Upper lobe of left lung (tissue), 6 donors: Measurements from ENCODE around the gene NPC1. TPM values are rescaled to one million over a fixed set of nuclear protein-coding genes. Genes with fewer than 3 reads are reported as not detected.
"Not testable (repeated sequence)": the region's sequence is repeated elsewhere in the genome, so short reads cannot be mapped to it uniquely, and the experiment has no call there.

Experiments used
- ATAC-seq, 2 donors: fragments of 200-7000 bp; cut with Tn5 transposase; one replicate each; pipeline ENCODE4 v1.9.1; 2022; ENCODE audit warnings: mild to moderate bottlenecking in 2 of 2, moderate library complexity in 2 of 2; ENCODE audit not compliant: low FRiP score in 2 of 2
- DNase-seq, 2 donors: peaks; one replicate each; pipeline ENCODE4 v3.0.0-alpha.2; 2019 to 2020
- H3K27ac ChIP-seq, 4 donors: fragments of 200-600 bp; sonication (generic); one replicate each; pipeline ENCODE4 v1.5.1; 2016 to 2019
- H3K27me3 ChIP-seq, 4 donors: fragments of 200-600 bp; sonication (generic); one replicate each; pipeline ENCODE4 v1.5.1; 2017 to 2019
- H3K36me3 ChIP-seq, 4 donors: fragments of 200-600 bp; sonication (generic); one replicate each; pipeline ENCODE4 v1.5.1; 2016 to 2019
- H3K4me1 ChIP-seq, 4 donors: fragments of 200-600 bp; sonication (generic); one replicate each; pipeline ENCODE4 v1.5.1; 2018 to 2019
- H3K4me3 ChIP-seq, 4 donors: fragments of 200-600 bp; sonication (generic); one replicate each; pipeline ENCODE4 v1.5.1; 2017 to 2019; ENCODE audit warnings: mild to moderate bottlenecking in 2 of 4, moderate library complexity in 1 of 4
- H3K9me3 ChIP-seq, 4 donors: fragments of 200-600 bp; sonication (generic); one replicate each; pipeline ENCODE4 v1.5.1; 2018 to 2019
- EP300 ChIP-seq, 4 donors: sonication (generic); formaldehyde crosslinking; IDR thresholded peaks; one replicate each; pipeline ENCODE4 v1.5.1; 2017; ENCODE audit warnings: antibody characterized with exemption in 4 of 4, control low read depth in 2 of 4
- POLR2A ChIP-seq, 4 donors: fragments of 450-650 bp; IDR thresholded peaks; one replicate each; pipeline ENCODE4 v1.5.1; 2016 to 2017; ENCODE audit warnings: antibody characterized with exemption in 4 of 4, mild to moderate bottlenecking in 2 of 4
- POLR2AphosphoS5 ChIP-seq, 2 donors: sonication (generic); formaldehyde crosslinking; IDR thresholded peaks; one replicate each; pipeline ENCODE4 v1.5.1; 2017; ENCODE audit warnings: antibody characterized with exemption in 2 of 2
- WGBS, 2 donors: methylation state at CpG; one replicate each; pipeline ENCODE4 v1.1.5; 2017 to 2018; 5-methylcytosine and 5-hydroxymethylcytosine counted together
- total RNA-seq, 6 donors: library from RNA; depleted of rRNA in 4 of 6; stranded (reverse); fragments of >200 nt in 4 of 6; gene quantifications; one replicate each; pipeline versions ENCODE4 v1.1.0 to v1.2.1, GENCODE V29; 2016 to 2021
- TF ChIP-seq, protein P1 (sequence below), 6 experiments: fragments of 450-650 bp in 4 of 6; fragments of 200-600 bp in 2 of 6; sonication (generic) in 2 of 6; IDR thresholded peaks; one replicate each; pipeline ENCODE4 v1.5.1; 2016 to 2019; ENCODE audit warnings: antibody characterized with exemption in 6 of 6
- donor health status: DM: no; HTN: no; CAD: no; lungs with moderate emphysema.
- donor health status: DM: no; HTN: yes; CAD: no; lungs with severe emphysema.

NPC1 gene
- total RNA-seq, 6 donors from 2014 or later: 117 to 437 (median 167) TPM

- Histone ChIP-seq H3K27ac (no peak overlapping the region), H3K4me3 (no peak overlapping the region), H3K9me3 (no peaks in the 10 kb centered on the region), H3K27me3 (no peaks in the 10 kb centered on the region), H3K4me1 (peaks cover 0 to 12% (median under 1%) of the 10 kb centered on the region in 4 donors), H3K36me3 (peaks cover 23 to 98% (median 50%) of the 10 kb centered on the region in 4 donors)
- WGBS, 2 donors: 69 to 71% methylated on average over 3 of the region's 3 CpGs
- ATAC-seq (no peak), DNase-seq (no peak)
- no peak for TF ChIP-seq POLR2AphosphoS5 (IDR thresholded peaks at IDR 0.05)
These were observed 18.6 kb downstream of the NPC1 start for GRCh38 chr18:23567671-23568070.

DNA sequence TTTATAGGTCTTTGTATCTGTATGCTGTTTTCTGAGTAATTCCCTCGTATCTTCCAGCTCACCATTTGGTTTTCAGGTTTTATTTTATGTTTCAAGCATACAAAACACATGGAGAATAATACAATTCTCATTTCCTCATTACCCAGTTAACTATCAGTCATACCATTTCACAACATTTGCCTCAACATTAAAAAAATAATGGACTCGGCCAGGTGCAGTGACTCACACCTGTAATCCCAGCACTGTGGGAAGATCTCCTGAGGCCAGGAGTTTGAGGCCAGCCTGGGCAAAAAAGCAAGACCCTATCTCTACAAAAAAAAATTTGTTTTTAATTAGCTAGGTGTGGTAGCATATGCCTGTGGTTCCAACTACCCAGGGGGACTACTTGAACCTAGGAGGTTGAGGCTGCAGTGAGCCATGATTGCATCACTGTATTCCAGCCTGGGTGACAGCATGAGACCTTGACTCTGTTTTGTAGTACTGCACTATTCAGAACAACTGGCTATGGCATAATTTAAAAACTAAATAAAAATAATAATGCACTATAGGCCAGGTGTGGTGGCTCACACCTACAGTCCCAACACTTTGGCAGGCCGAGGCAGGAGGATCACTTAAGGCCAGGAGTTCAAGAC, 20.3 kb downstream of the NPC1 start:
- no peak overlapping the region for H3K4me3 ChIP-seq
- DNase-seq: no peak
- peaks cover 28 to 91% (median 52%) of the 10 kb centered on the region in 4 donors for H3K36me3 ChIP-seq
- 73 to 84% methylated on average over 3 of the region's 3 CpGs for WGBS, 2 donors
- no peaks in the 10 kb centered on the region for H3K27me3 ChIP-seq
- H3K4me1 ChIP-seq: peaks cover 0 to 6% (median 0%) of the 10 kb centered on the region in 4 donors
- H3K9me3 ChIP-seq: no peaks in the 10 kb centered on the region
- no peak for TF ChIP-seq POLR2AphosphoS5 (IDR thresholded peaks at IDR 0.05)
- TF ChIP-seq POLR2A (IDR thresholded peaks at IDR 0.05): no peak
- TF ChIP-seq EP300 (IDR thresholded peaks at IDR 0.05): no peak
- TF ChIP-seq, protein P1, sequence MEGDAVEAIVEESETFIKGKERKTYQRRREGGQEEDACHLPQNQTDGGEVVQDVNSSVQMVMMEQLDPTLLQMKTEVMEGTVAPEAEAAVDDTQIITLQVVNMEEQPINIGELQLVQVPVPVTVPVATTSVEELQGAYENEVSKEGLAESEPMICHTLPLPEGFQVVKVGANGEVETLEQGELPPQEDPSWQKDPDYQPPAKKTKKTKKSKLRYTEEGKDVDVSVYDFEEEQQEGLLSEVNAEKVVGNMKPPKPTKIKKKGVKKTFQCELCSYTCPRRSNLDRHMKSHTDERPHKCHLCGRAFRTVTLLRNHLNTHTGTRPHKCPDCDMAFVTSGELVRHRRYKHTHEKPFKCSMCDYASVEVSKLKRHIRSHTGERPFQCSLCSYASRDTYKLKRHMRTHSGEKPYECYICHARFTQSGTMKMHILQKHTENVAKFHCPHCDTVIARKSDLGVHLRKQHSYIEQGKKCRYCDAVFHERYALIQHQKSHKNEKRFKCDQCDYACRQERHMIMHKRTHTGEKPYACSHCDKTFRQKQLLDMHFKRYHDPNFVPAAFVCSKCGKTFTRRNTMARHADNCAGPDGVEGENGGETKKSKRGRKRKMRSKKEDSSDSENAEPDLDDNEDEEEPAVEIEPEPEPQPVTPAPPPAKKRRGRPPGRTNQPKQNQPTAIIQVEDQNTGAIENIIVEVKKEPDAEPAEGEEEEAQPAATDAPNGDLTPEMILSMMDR (IDR thresholded peaks at IDR 0.05): no peak
- no peak for ATAC-seq
- H3K27ac ChIP-seq: no peak overlapping the region

- Histone ChIP-seq H3K36me3 (peaks cover 42 to 91% (median 60%) of the 10 kb centered on the region in 4 donors), H3K4me1 (peaks cover 0 to 6% (median 0%) of the 10 kb centered on the region in 4 donors), H3K27ac (no peak overlapping the region), H3K9me3 (no peaks in the 10 kb centered on the region), H3K27me3 (no peaks in the 10 kb centered on the region), H3K4me3 (no peak overlapping the region)
- TF ChIP-seq POLR2AphosphoS5 (IDR thresholded peaks at IDR 0.05) (no peak), POLR2A (IDR thresholded peaks at IDR 0.05) (no peak), EP300 (IDR thresholded peaks at IDR 0.05) (no peak)
- TF ChIP-seq, protein P1 (IDR thresholded peaks at IDR 0.05): no peak
- no peak for DNase-seq
- no peak for ATAC-seq
- 83 to 88% methylated on average over 2 of the region's 2 CpGs for WGBS, 2 donors
These were observed 22.8 kb downstream of the NPC1 start for GRCh38 chr18:23563377-23564043.

DNA sequence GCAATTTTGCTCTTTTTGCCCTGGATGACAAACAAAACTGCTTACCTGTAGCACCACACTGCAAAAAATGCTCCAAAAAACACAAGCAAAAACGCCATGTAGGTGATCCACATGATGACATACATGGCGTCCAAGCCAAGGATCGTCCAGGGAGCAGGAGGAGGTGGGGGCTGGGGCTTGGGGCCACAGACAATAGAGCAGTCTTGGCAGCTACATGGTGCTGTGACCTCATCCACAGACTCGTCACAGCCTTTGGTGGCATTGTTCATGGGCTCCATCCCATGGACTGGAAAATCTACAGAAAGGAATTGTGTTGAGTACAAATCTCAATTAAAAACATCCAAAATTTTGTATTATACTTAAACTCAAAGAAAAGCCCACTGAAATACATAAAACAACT, 26.1 kb downstream of the NPC1 start:
- TF ChIP-seq EP300 (IDR thresholded peaks at IDR 0.05) (no peak), POLR2A (IDR thresholded peaks at IDR 0.05) (no peak), POLR2AphosphoS5 (IDR thresholded peaks at IDR 0.05) (no peak)
- TF ChIP-seq, protein P1 (IDR thresholded peaks at IDR 0.05): no peak
- no peak for ATAC-seq
- 86 to 96% methylated on average over 4 of the region's 4 CpGs for WGBS, 2 donors
- H3K36me3 ChIP-seq: peaks cover 46 to 93% (median 64%) of the 10 kb centered on the region in 4 donors
- H3K27ac ChIP-seq: no peak overlapping the region
- H3K4me1 ChIP-seq: peaks cover 0 to 6% (median 0%) of the 10 kb centered on the region in 4 donors
- no peak overlapping the region for H3K4me3 ChIP-seq
- no peak for DNase-seq
- H3K9me3 ChIP-seq: no peaks in the 10 kb centered on the region
- no peaks in the 10 kb centered on the region for H3K27me3 ChIP-seq

DNA sequence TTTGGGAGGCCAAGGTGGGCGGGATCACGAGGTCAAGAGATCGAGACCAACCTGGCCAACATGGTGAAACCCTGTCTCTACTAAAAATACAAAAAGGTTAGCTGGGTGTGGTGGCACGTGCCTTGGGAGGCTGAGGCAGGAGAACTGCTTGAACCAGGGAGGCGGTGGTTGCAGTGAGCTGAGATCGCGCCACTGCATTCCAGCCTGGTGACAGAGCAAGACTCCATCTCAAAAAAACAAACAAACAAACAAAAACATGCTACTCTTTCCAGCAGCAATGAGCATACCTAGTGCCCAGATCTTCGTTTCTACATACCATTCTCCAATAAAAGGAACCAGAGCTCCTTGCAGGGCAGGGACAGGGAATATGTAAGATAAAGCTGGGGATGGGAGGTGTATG, 28.8 kb downstream of the NPC1 start:
- not testable (repeated sequence) for H3K27me3 ChIP-seq, H3K4me1 ChIP-seq, ATAC-seq, H3K9me3 ChIP-seq, H3K4me3 ChIP-seq, DNase-seq, H3K27ac ChIP-seq
- H3K36me3 ChIP-seq: peaks cover 44 to 93% (median 80%) of the 10 kb centered on the region in 4 donors
- WGBS, 2 donors: 91 to 96% methylated on average over 8 of the region's 8 CpGs
